Endothelial cell of umbilical vein (primary cell): Measurements from ENCODE around the gene MAGI1. TPM values are rescaled to one million over a fixed set of nuclear protein-coding genes. Genes with fewer than 3 reads are reported as not detected.

Experiments
- BruUV-seq: library from RNA; stranded (reverse); fragments of 400-500 nt; replicated peaks from 2 replicates; lab custom pipeline; 2021; lab: Mats Ljungman, UMichigan
- CTCF ChIA-PET: fragments of 300-600, 350-600 bp; sonication (Branson Sonifier 250); formaldehyde crosslinking; loops from one replicate; lab custom pipeline; 2021; ENCODE audit warnings: antibody characterized with exemption, inconsistent platforms; lab: Charles Lee
- POLR2A ChIA-PET: fragments of 300-600, 350-600 bp; sonication (Branson Sonifier 250); formaldehyde crosslinking; loops from one replicate; lab custom pipeline; 2021; ENCODE audit warnings: antibody characterized with exemption, inconsistent platforms; lab: Charles Lee
- DNase-seq: peaks from one replicate; pipeline ENCODE4 v3.0.0-alpha.2; 2011; ENCODE audit warnings: low read depth, low spot score
- FAIRE-seq: peaks from 2 replicates; lab custom pipeline; 2011; peaks lifted over from hg19 to GRCh38; lab: Jason Lieb, UNC
- H2AFZ ChIP-seq: 2 replicates; pipeline ENCODE4 v1.6.0; 2012; ENCODE audit warnings: low read depth, low read length, control low read depth, inconsistent platforms
- H3K27ac ChIP-seq: 2 replicates; pipeline ENCODE4 v1.5.1; 2011; ENCODE audit warnings: low read depth, mild to moderate bottlenecking, control low read depth, low read length, moderate library complexity; ENCODE audit not compliant: insufficient read depth
- H3K27me3 ChIP-seq, 2 experiments: 2 replicates each; pipeline versions ENCODE4 v1.6.0 to v1.6.1; 2011; ENCODE audit warnings: low read length in 2 of 2, mixed read lengths in 1 of 2; ENCODE audit not compliant: control insufficient read depth in 2 of 2, insufficient read depth in 2 of 2
- H3K36me3 ChIP-seq, 2 experiments: 2 replicates in 1 of 2; 3 replicates in 1 of 2; pipeline ENCODE4 v1.5.1; 2011; ENCODE audit warnings: low read length in 2 of 2, mild to moderate bottlenecking in 1 of 2, moderate library complexity in 1 of 2; ENCODE audit not compliant: control insufficient read depth in 2 of 2, insufficient read depth in 2 of 2; ENCODE audit errors: extremely low read depth in 1 of 2
- H3K4me1 ChIP-seq: 3 replicates; pipeline ENCODE4 v1.5.1; 2011; ENCODE audit warnings: mild to moderate bottlenecking, low read length; ENCODE audit not compliant: control insufficient read depth, insufficient read depth; ENCODE audit errors: extremely low read depth
- H3K4me2 ChIP-seq: 2 replicates; pipeline ENCODE4 v1.6.1; 2011; ENCODE audit warnings: low read length, control low read depth, mixed read lengths; ENCODE audit not compliant: insufficient read depth
- H3K4me3 ChIP-seq, 3 experiments: fragments of 200-600 bp in 1 of 3; sonication (generic), shearing (Covaris generic) in 1 of 3; replicated peaks in 1 of 3; 2 replicates each; pipeline ENCODE4 v1.5.1; 2011 to 2016; ENCODE audit warnings: control low read depth in 3 of 3, low read length in 3 of 3, mild to moderate bottlenecking in 2 of 3, inconsistent platforms in 1 of 3, low read depth in 1 of 3, moderate library complexity in 1 of 3; ENCODE audit not compliant: insufficient read depth in 1 of 3
- H3K79me2 ChIP-seq: 2 replicates; pipeline ENCODE4 v1.6.0; 2012; ENCODE audit warnings: low read length, inconsistent platforms; ENCODE audit not compliant: control insufficient read depth, insufficient read depth
- H3K9ac ChIP-seq: replicated peaks from 2 replicates; pipeline ENCODE3; 2011; ENCODE audit warnings: low read length, control low read depth; ENCODE audit not compliant: insufficient read depth; ENCODE audit errors: extremely low read depth
- H3K9me1 ChIP-seq: replicated peaks from 3 replicates; pipeline ENCODE4 v1.6.0; 2011; ENCODE audit warnings: mild to moderate bottlenecking, low read length; ENCODE audit not compliant: control insufficient read depth, insufficient read depth; ENCODE audit errors: extremely low read depth
- H3K9me3 ChIP-seq: replicated peaks from 2 replicates; pipeline ENCODE4 v1.5.1; 2012; ENCODE audit warnings: low read length, inconsistent platforms; ENCODE audit not compliant: control insufficient read depth, insufficient read depth
- H4K20me1 ChIP-seq: replicated peaks from 2 replicates; pipeline ENCODE3; 2011; ENCODE audit warnings: mild to moderate bottlenecking, low read length; ENCODE audit not compliant: control insufficient read depth, insufficient read depth; ENCODE audit errors: extremely low read depth
- EZH2 ChIP-seq: IDR thresholded peaks from 2 replicates; pipeline ENCODE4 v1.6.1; 2012; ENCODE audit warnings: borderline replicate concordance, low read depth, mild to moderate bottlenecking, moderate library complexity, low read length, inconsistent platforms; ENCODE audit not compliant: severe bottlenecking
- FOS ChIP-seq: IDR thresholded peaks from 2 replicates; pipeline ENCODE4 v1.6.1; 2011; ENCODE audit warnings: mild to moderate bottlenecking, low read length, moderate library complexity, borderline replicate concordance; ENCODE audit not compliant: insufficient read depth
- GATA2 ChIP-seq: IDR thresholded peaks from 2 replicates; pipeline ENCODE4 v1.7.0; 2011; ENCODE audit warnings: low read depth, mild to moderate bottlenecking, moderate library complexity, mixed read lengths, low read length; ENCODE audit not compliant: insufficient read length, insufficient read depth
- JUN ChIP-seq: IDR thresholded peaks from 2 replicates; pipeline ENCODE4 v1.6.1; 2011; ENCODE audit warnings: borderline replicate concordance, low read depth; ENCODE audit not compliant: insufficient read length, insufficient read depth
- MYC ChIP-seq: IDR thresholded peaks from one replicate; pipeline ENCODE4 v1.6.1; 2011; ENCODE audit warnings: mild to moderate bottlenecking, low read depth, low read length
- POLR2A ChIP-seq: IDR thresholded peaks from 2 replicates; pipeline ENCODE4 v1.6.1; 2012; ENCODE audit warnings: low read depth, mild to moderate bottlenecking, control low read depth, low read length
- POLR2AphosphoS5 ChIP-seq: IDR thresholded peaks from 2 replicates; pipeline ENCODE4 v1.6.1; 2012; ENCODE audit warnings: low read depth, mild to moderate bottlenecking, control low read depth, low read length, moderate library complexity; ENCODE audit not compliant: insufficient read depth
- dilution Hi-C: fragments of 300-500 bp; cut with MboI; formaldehyde crosslinking; loops from one replicate; pipeline ENCODE4 v1.15.0; 2019; ENCODE audit warnings: low sequenced_read_pairs; ENCODE audit not compliant: extremely low pct_ligation_motif_present
- intact Hi-C: fragments of 100-400 bp; cut with micrococcal nuclease; formaldehyde crosslinking; loops from one replicate; pipeline ENCODE4 v1.10.0; 2022
- polyA plus RNA-seq, 4 experiments: library from polyadenylated mRNA; depleted of rRNA in 3 of 4; stranded (reverse) in 3 of 4; unstranded in 1 of 4; fragments of >200 nt; gene quantifications; 2 replicates each; pipeline versions ENCODE4 v1.2.1 to v1.2.3, GENCODE V29; 2011 to 2012; ENCODE audit warnings: missing spikeins in 1 of 4
- total RNA-seq: library from RNA; stranded (reverse); gene quantifications from 2 replicates; pipeline ENCODE4 v1.2.3, GENCODE V29; 2021
- TF ChIP-seq, protein P1 (sequence below), 2 donors: IDR thresholded peaks; 1 replicate in 1 of 2; 2 replicates in 1 of 2; pipeline ENCODE4 v1.5.1; 2011; ENCODE audit warnings: low read length in 2 of 2, mild to moderate bottlenecking in 2 of 2, moderate library complexity in 2 of 2, control low read depth in 1 of 2, inconsistent platforms in 1 of 2, low read depth in 1 of 2; ENCODE audit not compliant: insufficient read depth in 1 of 2; ENCODE audit errors: extremely low read depth in 1 of 2
- TF ChIP-seq, protein P2 (sequence below): IDR thresholded peaks from 2 replicates; pipeline ENCODE4 v1.6.1; 2011; ENCODE audit not compliant: insufficient read depth, insufficient read length

Gene MAGI1
- total and polyA plus RNA-seq, 2 donors (not counting 3 experiments of a cell fraction or from before 2014, with no cell fraction given) = 10.1 to 47.9 TPM

DNA sequence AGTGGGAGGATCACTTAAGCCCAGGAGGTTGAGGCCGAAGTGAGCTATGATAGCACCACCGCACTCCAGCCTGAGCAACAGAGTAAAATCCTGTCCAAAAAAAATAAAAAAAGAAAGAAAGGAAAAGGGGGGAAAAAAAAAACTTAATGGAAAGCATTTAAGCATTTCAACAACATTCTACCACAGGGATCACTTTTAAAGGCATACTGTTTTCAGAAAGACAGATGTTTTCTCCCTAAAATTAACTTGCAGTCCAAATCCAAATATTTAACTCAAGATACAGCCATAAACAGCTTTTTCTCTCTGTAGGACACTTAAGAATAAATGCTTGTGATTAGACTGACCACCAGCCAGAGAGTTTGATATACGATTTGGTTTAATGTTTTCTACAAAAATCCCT lies 141.0 kb downstream of the MAGI1 start:
- no TSS peak for BruUV-seq
- CTCF ChIA-PET = no interaction called here
- H3K36me3 ChIP-seq = no peaks in the 10 kb centered on the region
- peaks cover 37% of the 10 kb centered on the region for H3K4me1 ChIP-seq
- H3K9me3 ChIP-seq = no peaks in the 10 kb centered on the region
- no peaks in the 10 kb centered on the region for H3K9me1 ChIP-seq
- POLR2A ChIA-PET = no interaction called here
- no peak for DNase-seq
- H2AFZ ChIP-seq = no peak overlapping the region
- no peak overlapping the region for H3K27ac ChIP-seq
- dilution Hi-C loops (no loop called here), intact Hi-C loops (loop anchor here (5.0 kb wide), 1 partner anchor 40 kb away; no protein-coding TSS in a partner anchor)
- no peak overlapping the region for H3K9ac ChIP-seq
- no peak overlapping the region for H3K4me2 ChIP-seq
- TF ChIP-seq JUN (no peak), GATA2 (no peak), MYC (no peak), EZH2 (no peak), POLR2A (no peak), FOS (no peak), POLR2AphosphoS5 (no peak)
- TF ChIP-seq, protein P1, sequence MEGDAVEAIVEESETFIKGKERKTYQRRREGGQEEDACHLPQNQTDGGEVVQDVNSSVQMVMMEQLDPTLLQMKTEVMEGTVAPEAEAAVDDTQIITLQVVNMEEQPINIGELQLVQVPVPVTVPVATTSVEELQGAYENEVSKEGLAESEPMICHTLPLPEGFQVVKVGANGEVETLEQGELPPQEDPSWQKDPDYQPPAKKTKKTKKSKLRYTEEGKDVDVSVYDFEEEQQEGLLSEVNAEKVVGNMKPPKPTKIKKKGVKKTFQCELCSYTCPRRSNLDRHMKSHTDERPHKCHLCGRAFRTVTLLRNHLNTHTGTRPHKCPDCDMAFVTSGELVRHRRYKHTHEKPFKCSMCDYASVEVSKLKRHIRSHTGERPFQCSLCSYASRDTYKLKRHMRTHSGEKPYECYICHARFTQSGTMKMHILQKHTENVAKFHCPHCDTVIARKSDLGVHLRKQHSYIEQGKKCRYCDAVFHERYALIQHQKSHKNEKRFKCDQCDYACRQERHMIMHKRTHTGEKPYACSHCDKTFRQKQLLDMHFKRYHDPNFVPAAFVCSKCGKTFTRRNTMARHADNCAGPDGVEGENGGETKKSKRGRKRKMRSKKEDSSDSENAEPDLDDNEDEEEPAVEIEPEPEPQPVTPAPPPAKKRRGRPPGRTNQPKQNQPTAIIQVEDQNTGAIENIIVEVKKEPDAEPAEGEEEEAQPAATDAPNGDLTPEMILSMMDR (IDR thresholded peaks at IDR 0.05; ENCODE audit: extremely low read depth in 1 of 2, insufficient read depth in 1 of 2, low read depth in 1 of 2, low read length in 2 of 2) = no peak
- TF ChIP-seq, protein P2, sequence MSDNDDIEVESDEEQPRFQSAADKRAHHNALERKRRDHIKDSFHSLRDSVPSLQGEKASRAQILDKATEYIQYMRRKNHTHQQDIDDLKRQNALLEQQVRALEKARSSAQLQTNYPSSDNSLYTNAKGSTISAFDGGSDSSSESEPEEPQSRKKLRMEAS = no peak
- peaks cover 6% of the 10 kb centered on the region for H4K20me1 ChIP-seq
- peaks cover 3% of the 10 kb centered on the region for H3K79me2 ChIP-seq
- H3K4me3 ChIP-seq = no peak overlapping the region
- FAIRE-seq = no peak
- H3K27me3 ChIP-seq = no peaks in the 10 kb centered on the region
